BJ (cell line): ENCODE results near the gene MRPL24. TPM values are rescaled to one million over a fixed set of nuclear protein-coding genes. Genes with fewer than 3 reads are reported as not detected.

Experiments
- CTCF ChIA-PET: fragments of 350-600 bp; formaldehyde crosslinking; extraction: SDS; loops from one replicate; lab custom pipeline; 2021; ENCODE audit warnings: antibody characterized with exemption, inconsistent platforms; lab: Yijun Ruan, JAX
- POLR2A ChIA-PET: fragments of 300-600 bp; sonication (Branson Sonifier 250); formaldehyde crosslinking; extraction: SDS; loops from one replicate; lab custom pipeline; 2021; ENCODE audit warnings: antibody characterized with exemption; lab: Charles Lee
- DNase-seq: peaks from one replicate; pipeline ENCODE4 v3.0.0-alpha.2; 2011; ENCODE audit warnings: low read depth
- H3K27me3 ChIP-seq: 2 replicates; pipeline ENCODE4 v1.6.0; 2011; ENCODE audit warnings: low read length; ENCODE audit not compliant: control insufficient read depth, insufficient read depth
- H3K36me3 ChIP-seq: 2 replicates; pipeline ENCODE4 v1.5.1; 2011; ENCODE audit warnings: low read length; ENCODE audit not compliant: control insufficient read depth, insufficient read depth
- H3K4me3 ChIP-seq: 2 replicates; pipeline ENCODE4 v1.5.1; 2011; ENCODE audit warnings: low read depth, mild to moderate bottlenecking, control low read depth, low read length
- polyA plus RNA-seq: library from polyadenylated mRNA; depleted of rRNA; stranded (reverse); fragments of >200 nt; gene quantifications from 2 replicates; pipeline ENCODE4 v1.2.3, GENCODE V29; 2011
- TF ChIP-seq, protein P1 (sequence below): IDR thresholded peaks from 2 replicates; pipeline ENCODE4 v1.5.1; 2011; ENCODE audit warnings: low read depth, mild to moderate bottlenecking, control low read depth, inconsistent platforms, low read length, moderate library complexity; ENCODE audit not compliant: insufficient read depth

The MRPL24 gene
- polyA plus RNA-seq, 1 experiment: 120 TPM

DNA sequence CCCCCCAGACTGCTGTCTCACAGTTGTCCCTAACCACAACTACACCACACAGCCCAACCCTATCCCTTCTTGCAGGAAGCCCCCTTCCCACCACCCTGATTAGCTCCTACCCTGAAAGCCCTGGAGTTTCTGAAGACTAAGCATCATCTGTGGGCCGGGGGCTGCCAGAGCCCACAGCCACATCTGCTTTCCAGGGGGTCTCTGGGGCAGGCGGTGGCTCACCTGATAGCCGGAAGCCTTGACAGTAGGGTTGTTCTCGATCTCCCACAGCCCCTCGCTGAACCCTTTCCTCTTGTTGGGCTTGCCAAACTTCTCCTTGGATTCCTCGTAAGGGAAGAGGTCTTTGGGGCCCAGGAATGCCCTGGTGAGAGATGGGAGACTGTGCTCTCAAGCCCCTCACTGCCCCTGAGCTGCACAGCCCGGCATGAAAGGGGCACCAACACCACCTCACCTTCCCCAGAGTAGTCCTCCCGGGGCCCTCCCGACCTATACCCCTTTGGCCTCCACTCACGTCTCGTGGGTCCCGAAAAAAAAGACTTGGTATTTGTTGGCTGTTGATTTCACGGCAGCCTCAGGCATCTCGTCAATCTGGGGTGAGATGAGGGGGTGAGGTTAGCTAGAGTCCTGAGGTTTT, 4.0 kb upstream of the MRPL24 start:
- no peak for DNase-seq
- ChIA-PET CTCF (no interaction called here), POLR2A (no interaction called here)
- Histone ChIP-seq H3K4me3 (no peak overlapping the region), H3K27me3 (no peaks in the 10 kb centered on the region), H3K36me3 (peaks cover 22% of the 10 kb centered on the region)
- TF ChIP-seq, protein P1, sequence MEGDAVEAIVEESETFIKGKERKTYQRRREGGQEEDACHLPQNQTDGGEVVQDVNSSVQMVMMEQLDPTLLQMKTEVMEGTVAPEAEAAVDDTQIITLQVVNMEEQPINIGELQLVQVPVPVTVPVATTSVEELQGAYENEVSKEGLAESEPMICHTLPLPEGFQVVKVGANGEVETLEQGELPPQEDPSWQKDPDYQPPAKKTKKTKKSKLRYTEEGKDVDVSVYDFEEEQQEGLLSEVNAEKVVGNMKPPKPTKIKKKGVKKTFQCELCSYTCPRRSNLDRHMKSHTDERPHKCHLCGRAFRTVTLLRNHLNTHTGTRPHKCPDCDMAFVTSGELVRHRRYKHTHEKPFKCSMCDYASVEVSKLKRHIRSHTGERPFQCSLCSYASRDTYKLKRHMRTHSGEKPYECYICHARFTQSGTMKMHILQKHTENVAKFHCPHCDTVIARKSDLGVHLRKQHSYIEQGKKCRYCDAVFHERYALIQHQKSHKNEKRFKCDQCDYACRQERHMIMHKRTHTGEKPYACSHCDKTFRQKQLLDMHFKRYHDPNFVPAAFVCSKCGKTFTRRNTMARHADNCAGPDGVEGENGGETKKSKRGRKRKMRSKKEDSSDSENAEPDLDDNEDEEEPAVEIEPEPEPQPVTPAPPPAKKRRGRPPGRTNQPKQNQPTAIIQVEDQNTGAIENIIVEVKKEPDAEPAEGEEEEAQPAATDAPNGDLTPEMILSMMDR: no peak

DNA sequence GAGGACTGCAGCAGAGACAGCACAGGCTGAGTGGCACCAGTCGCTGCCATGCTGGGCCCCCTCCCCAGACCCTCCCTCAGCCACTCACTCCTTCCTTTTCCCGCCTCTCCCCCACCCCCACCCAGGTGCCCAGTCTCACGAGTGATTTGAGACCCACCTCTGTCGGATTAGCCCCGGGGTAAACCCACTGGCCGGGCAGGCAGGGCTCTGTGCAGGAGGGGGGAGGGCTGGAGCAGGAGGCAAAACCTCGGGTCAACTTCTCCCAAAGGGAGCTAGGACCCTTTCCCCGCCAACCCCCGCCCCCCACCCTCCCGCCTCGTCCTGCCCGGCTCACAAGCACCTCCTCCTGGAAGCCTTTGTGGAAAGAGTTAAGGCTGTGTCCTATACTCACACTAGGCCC, 3.5 kb upstream of the MRPL24 start:
- ChIA-PET POLR2A (no interaction called here), CTCF (no interaction called here)
- Histone ChIP-seq H3K4me3 (no peak overlapping the region), H3K27me3 (no peaks in the 10 kb centered on the region), H3K36me3 (peaks cover 22% of the 10 kb centered on the region)
- no peak for DNase-seq
- TF ChIP-seq, protein P1: no peak

DNA sequence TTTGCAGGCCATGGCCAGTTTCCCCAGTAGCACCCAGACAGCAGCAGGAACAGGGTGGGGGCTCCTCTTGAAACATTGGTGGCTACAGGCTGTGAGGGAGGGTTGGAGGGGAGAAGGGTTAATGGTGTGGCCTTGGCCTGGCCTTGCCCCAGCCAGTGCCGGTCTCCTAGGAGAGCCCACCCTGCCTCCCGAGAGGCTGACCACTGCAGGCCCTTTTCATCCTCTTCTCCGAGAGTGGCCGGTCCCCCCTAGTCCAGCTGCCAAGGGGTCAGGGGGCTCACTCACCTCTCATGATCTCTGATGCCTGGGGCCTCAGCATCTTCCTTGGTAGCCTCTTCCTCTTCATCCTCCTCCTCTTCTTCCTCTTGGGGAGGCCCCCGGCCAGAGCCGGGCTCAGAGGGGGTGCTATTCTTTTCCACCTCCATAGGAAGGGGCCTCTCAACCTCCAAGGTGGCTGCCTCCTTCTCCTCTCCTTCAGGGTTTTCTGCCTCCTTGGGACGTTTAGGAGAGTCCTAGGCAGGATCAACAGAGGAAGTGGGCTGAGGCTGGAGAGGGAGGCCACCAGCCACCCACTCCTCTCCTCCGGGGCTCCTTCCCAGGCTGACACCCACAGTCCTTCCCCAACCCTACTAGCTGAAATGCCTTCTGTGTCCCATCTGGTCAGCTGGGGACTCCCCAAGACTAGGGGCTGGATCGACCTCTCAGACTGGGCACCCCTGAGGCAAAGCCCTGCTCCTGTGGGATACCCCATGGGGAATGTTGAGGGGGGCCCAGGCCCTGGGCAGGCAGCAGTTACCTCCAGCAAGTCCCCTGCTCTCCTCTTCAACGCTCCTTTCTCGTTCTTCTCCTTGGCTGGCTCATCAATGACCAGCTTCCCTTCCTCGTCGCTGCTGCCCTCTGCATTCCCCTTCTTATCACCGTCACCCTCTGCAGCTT, 2.7 kb upstream of the MRPL24 start:
- POLR2A ChIA-PET: no interaction called here
- TF ChIP-seq, protein P1: no peak
- no peak for DNase-seq
- CTCF ChIA-PET: no interaction called here
- peaks cover 22% of the 10 kb centered on the region for H3K36me3 ChIP-seq
- H3K4me3 ChIP-seq: no peak overlapping the region
- no peaks in the 10 kb centered on the region for H3K27me3 ChIP-seq

GRCh38 chr1:156742801-156743200, 1.9 kb upstream of the MRPL24 start:
- no peak overlapping the region for H3K4me3 ChIP-seq
- H3K36me3 ChIP-seq: peaks cover 23% of the 10 kb centered on the region
- ChIA-PET POLR2A (no interaction called here), CTCF (interaction anchor here (1.5 to 2.8 kb wide), 2 partner anchors 17 to 36 kb away, joined by 3 to 19 read pairs; no protein-coding TSS in a partner anchor)
- no peak for DNase-seq
- no peaks in the 10 kb centered on the region for H3K27me3 ChIP-seq
- TF ChIP-seq, protein P1: no peak

GRCh38 chr1:156742017-156742416, 1.1 kb upstream of the MRPL24 start:
- CTCF ChIA-PET: interaction anchor here (1.5 to 2.8 kb wide), 4 partner anchors 16 to 118 kb away, joined by 3 to 19 read pairs (median 10); partner anchors contain the start of gene NTRK1
- POLR2A ChIA-PET: no interaction called here
- no peak overlapping the region for H3K4me3 ChIP-seq
- H3K27me3 ChIP-seq: no peaks in the 10 kb centered on the region
- peaks cover 28% of the 10 kb centered on the region for H3K36me3 ChIP-seq
- no peak for DNase-seq
- TF ChIP-seq, protein P1: no peak
